WTC11 (cell line): ENCODE data around the gene BCOR. TPM values are rescaled to one million over a fixed set of nuclear protein-coding genes. Genes with fewer than 3 reads are reported as not detected.

Experiments used
- ATAC-seq: fragments of 200-7000 bp; cut with Tn5 transposase; 2 replicates; pipeline ENCODE4 v1.10.0; 2021; ENCODE audit warnings: mild to moderate bottlenecking, moderate library complexity
- CTCF ChIA-PET: fragments of 300-600 bp; sonication (Branson Sonifier 250); formaldehyde crosslinking; loops from one replicate; lab custom pipeline; 2021; ENCODE audit warnings: antibody characterized with exemption; lab: Charles Lee
- POLR2A ChIA-PET: fragments of 350-600 bp; sonication (Branson Sonifier 250); formaldehyde crosslinking; loops from one replicate; lab custom pipeline; 2021; ENCODE audit warnings: antibody characterized with exemption; lab: Charles Lee
- DNase-seq: peaks from one replicate; pipeline ENCODE4 v3.0.0; 2021; ENCODE audit warnings: low spot score
- H3K27ac Mint-ChIP-seq: 2 replicates; pipeline ENCODE4 v1.8.0; 2021; ENCODE audit warnings: mixed read lengths
- H3K27me3 Mint-ChIP-seq: 2 replicates; pipeline ENCODE4 v1.8.0; 2021; ENCODE audit warnings: low read depth, mild to moderate bottlenecking, moderate library complexity, mixed read lengths
- H3K36me3 Mint-ChIP-seq: 2 replicates; pipeline ENCODE4 v1.8.0; 2021; ENCODE audit warnings: mixed read lengths
- H3K4me1 Mint-ChIP-seq: 2 replicates; pipeline ENCODE4 v1.8.0; 2022; ENCODE audit warnings: mixed read lengths
- H3K4me3 Mint-ChIP-seq: 2 replicates; pipeline ENCODE4 v1.8.0; 2021; ENCODE audit warnings: mild to moderate bottlenecking, moderate library complexity, mixed read lengths
- H3K9me3 Mint-ChIP-seq: 2 replicates; pipeline ENCODE4 v1.8.0; 2021; ENCODE audit warnings: mixed read lengths
- CBFB ChIP-seq: sonication (generic); formaldehyde crosslinking; IDR thresholded peaks from 2 replicates; pipeline ENCODE4 v1.8.1; 2022; ENCODE audit warnings: mild to moderate bottlenecking, low read depth, missing genetic modification reagents
- ESRRA ChIP-seq: sonication (generic); formaldehyde crosslinking; IDR thresholded peaks from 2 replicates; pipeline ENCODE4 v1.8.1; 2022; ENCODE audit warnings: mild to moderate bottlenecking, missing genetic modification reagents, borderline replicate concordance
- FOXJ3 ChIP-seq: sonication (generic); formaldehyde crosslinking; IDR thresholded peaks from 2 replicates; pipeline ENCODE4 v1.9.0; 2021; ENCODE audit warnings: missing genetic modification reagents, mild to moderate bottlenecking, borderline replicate concordance
- FOXK1 ChIP-seq: sonication (generic); formaldehyde crosslinking; IDR thresholded peaks from 2 replicates; pipeline ENCODE4 v1.8.0; 2022; ENCODE audit warnings: mild to moderate bottlenecking, moderate library complexity, missing genetic modification reagents
- FOXP4 ChIP-seq: sonication (generic); formaldehyde crosslinking; IDR thresholded peaks from 2 replicates; pipeline ENCODE4 v1.8.0; 2022; ENCODE audit warnings: mild to moderate bottlenecking, missing genetic modification reagents
- IRF2 ChIP-seq: sonication (generic); formaldehyde crosslinking; IDR thresholded peaks from 2 replicates; pipeline ENCODE4 v1.8.0; 2022; ENCODE audit warnings: low read depth, missing genetic modification reagents, borderline replicate concordance
- JUN ChIP-seq: sonication (generic); formaldehyde crosslinking; IDR thresholded peaks from 2 replicates; pipeline ENCODE4 v1.8.0; 2023; ENCODE audit warnings: mild to moderate bottlenecking, missing genetic modification reagents
- NFYB ChIP-seq: sonication (generic); formaldehyde crosslinking; conservative IDR thresholded peaks from 2 replicates; pipeline ENCODE4 v1.8.0; 2022; ENCODE audit warnings: low read depth, missing genetic modification reagents
- PRRX2 ChIP-seq: fragments of 250-450 bp; sonication (Bioruptor Pico); IDR thresholded peaks from 2 replicates; pipeline ENCODE4 v1.8.0; 2021; ENCODE audit warnings: mild to moderate bottlenecking
- RORB ChIP-seq: fragments of 250-450 bp; sonication (Bioruptor Pico); IDR thresholded peaks from 2 replicates; pipeline ENCODE4 v1.9.0; 2021; ENCODE audit warnings: mild to moderate bottlenecking
- SMAD3 ChIP-seq: sonication (generic); formaldehyde crosslinking; IDR thresholded peaks from 2 replicates; pipeline ENCODE4 v1.8.0; 2022; ENCODE audit warnings: missing genetic modification reagents, mild to moderate bottlenecking, borderline replicate concordance
- ZNF121 ChIP-seq: sonication (generic); formaldehyde crosslinking; IDR thresholded peaks from 2 replicates; pipeline ENCODE4 v1.8.0; 2023; ENCODE audit warnings: missing genetic modification reagents
- ZNF138 ChIP-seq: sonication (generic); formaldehyde crosslinking; conservative IDR thresholded peaks from 2 replicates; pipeline ENCODE4 v1.8.1; 2022; ENCODE audit warnings: mild to moderate bottlenecking, moderate library complexity, missing genetic modification reagents
- ZNF219 ChIP-seq: sonication (generic); formaldehyde crosslinking; IDR thresholded peaks from 2 replicates; pipeline ENCODE4 v1.8.0; 2023; ENCODE audit warnings: missing genetic modification reagents, mild to moderate bottlenecking, borderline replicate concordance
- ZNF232 ChIP-seq: sonication (generic); formaldehyde crosslinking; IDR thresholded peaks from 2 replicates; pipeline ENCODE4 v1.8.0; 2022; ENCODE audit warnings: mild to moderate bottlenecking, missing genetic modification reagents
- ZNF423 ChIP-seq: fragments of 250-450 bp; sonication (Bioruptor Pico); IDR thresholded peaks from 2 replicates; pipeline ENCODE4 v2.1.2; 2022; ENCODE audit warnings: mild to moderate bottlenecking, moderate library complexity
- ZNF512 ChIP-seq: sonication (generic); formaldehyde crosslinking; IDR thresholded peaks from 2 replicates; pipeline ENCODE4 v1.8.1; 2022; ENCODE audit warnings: missing genetic modification reagents, borderline replicate concordance
- total RNA-seq: library from RNA; stranded (reverse); gene quantifications from 3 replicates; pipeline ENCODE4 v1.2.3, GENCODE V29; 2021
- TF ChIP-seq, protein P1 (sequence below): sonication (generic); formaldehyde crosslinking; IDR thresholded peaks from 2 replicates; pipeline ENCODE4 v1.8.0; 2023; ENCODE audit warnings: mild to moderate bottlenecking, missing genetic modification reagents
- TF ChIP-seq, protein P2 (sequence below): sonication (generic); formaldehyde crosslinking; conservative IDR thresholded peaks from 2 replicates; pipeline ENCODE4 v1.8.1; 2022; ENCODE audit warnings: mild to moderate bottlenecking, missing genetic modification reagents
- TF ChIP-seq, protein P3 (sequence below): sonication (generic); formaldehyde crosslinking; IDR thresholded peaks from 2 replicates; pipeline ENCODE4 v1.8.1; 2023; ENCODE audit warnings: mild to moderate bottlenecking, missing genetic modification reagents
- TF ChIP-seq, protein P4 (sequence below): fragments of 250-450 bp; sonication (Bioruptor Pico); IDR thresholded peaks from 2 replicates; pipeline ENCODE4 v2.1.2; 2022; ENCODE audit warnings: mild to moderate bottlenecking, moderate library complexity
- TF ChIP-seq, protein P5 (sequence below): sonication (generic); formaldehyde crosslinking; IDR thresholded peaks from 2 replicates; pipeline ENCODE4 v1.8.0; 2023; ENCODE audit warnings: missing genetic modification reagents, mild to moderate bottlenecking, borderline replicate concordance

The BCOR gene
- total RNA-seq, 1 experiment from 2014 or later = 44.5 TPM

DNA sequence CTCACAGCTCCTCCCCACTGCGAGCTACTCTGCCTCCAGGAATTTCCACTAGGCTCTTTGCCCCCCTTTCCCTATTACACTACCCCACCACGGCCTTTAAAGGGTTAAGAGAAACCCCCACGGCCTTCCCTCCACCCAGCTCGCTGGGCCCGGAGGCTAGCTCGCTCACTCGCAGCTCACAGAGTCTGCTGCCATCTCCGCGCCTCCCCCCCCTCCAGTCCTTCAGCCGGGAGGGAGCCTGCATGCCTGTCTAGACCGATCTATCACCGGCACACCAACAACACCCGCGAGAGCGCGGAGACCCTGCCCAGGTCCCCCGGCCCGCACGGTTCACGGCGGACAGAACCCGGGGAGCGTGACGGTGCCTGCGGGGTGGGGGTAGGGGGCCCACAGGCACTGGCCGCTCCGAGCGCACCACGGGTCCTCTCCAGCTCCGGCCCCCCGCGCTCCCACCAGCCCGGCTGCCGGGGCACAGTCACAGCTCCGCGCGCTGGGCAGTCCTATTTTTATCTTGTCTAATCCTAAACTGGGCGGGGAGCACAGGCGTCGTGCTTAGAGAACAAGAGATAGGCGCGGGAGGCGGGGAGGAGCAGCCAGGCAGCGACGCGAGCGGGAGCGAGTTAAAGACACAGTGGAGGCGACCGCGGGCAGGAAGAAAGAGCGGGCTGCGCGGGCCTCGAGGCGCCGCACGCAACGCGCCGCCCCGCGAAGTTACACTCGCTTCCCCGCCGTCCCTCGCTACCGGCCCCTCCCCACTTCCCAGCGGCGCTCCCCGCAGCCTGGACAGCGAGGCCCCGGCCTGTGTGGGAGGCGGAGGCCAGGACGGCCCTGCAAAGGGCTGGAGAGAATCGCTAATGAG is 3.5 kb downstream of the BCOR start (continued):
- TF ChIP-seq, protein P1, sequence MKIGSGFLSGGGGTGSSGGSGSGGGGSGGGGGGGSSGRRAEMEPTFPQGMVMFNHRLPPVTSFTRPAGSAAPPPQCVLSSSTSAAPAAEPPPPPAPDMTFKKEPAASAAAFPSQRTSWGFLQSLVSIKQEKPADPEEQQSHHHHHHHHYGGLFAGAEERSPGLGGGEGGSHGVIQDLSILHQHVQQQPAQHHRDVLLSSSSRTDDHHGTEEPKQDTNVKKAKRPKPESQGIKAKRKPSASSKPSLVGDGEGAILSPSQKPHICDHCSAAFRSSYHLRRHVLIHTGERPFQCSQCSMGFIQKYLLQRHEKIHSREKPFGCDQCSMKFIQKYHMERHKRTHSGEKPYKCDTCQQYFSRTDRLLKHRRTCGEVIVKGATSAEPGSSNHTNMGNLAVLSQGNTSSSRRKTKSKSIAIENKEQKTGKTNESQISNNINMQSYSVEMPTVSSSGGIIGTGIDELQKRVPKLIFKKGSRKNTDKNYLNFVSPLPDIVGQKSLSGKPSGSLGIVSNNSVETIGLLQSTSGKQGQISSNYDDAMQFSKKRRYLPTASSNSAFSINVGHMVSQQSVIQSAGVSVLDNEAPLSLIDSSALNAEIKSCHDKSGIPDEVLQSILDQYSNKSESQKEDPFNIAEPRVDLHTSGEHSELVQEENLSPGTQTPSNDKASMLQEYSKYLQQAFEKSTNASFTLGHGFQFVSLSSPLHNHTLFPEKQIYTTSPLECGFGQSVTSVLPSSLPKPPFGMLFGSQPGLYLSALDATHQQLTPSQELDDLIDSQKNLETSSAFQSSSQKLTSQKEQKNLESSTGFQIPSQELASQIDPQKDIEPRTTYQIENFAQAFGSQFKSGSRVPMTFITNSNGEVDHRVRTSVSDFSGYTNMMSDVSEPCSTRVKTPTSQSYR (CRISPR knock-in tag) = no peak
- no peak for TF ChIP-seq ZNF512 (CRISPR knock-in tag)
- no peak for TF ChIP-seq ZNF138 (CRISPR knock-in tag)
- no peak for TF ChIP-seq FOXP4 (CRISPR knock-in tag)
- TF ChIP-seq, protein P2, sequence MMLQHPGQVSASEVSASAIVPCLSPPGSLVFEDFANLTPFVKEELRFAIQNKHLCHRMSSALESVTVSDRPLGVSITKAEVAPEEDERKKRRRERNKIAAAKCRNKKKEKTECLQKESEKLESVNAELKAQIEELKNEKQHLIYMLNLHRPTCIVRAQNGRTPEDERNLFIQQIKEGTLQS = no peak

DNA sequence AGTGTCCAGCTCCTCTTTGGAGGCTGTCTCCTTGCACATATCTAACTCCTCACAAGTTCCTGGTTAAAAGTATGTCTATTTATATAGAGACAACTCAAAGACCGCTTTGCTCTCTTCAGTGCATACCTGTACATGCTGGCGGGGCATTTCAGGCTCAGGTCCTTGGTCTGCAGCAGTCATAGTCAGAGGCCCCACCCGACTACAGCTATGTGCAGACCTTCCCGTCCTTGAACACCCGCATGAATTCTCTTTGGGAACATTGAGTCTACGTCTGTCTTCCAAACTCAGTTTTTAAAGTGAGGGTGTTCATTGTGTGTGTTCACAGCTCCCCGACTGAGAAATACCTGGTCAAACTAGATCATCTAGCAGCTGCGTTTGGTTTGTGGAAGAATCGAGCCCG is 4.2 kb downstream of the BCOR start:
- CTCF ChIA-PET = interaction anchor here (0.7 to 1.3 kb wide), 2 partner anchors 14 to 54 kb away, joined by 3 read pairs; no protein-coding TSS in a partner anchor
- Mint-ChIP-seq H3K4me1 (peaks cover 26% of the 10 kb centered on the region), H3K4me3 (peak overlapping the region; percentile 90), H3K9me3 (no peaks in the 10 kb centered on the region), H3K36me3 (peaks cover 8% of the 10 kb centered on the region; the same call in 1 of the 2 replicates), H3K27ac (peak overlapping the region; percentile 98), H3K27me3 (peaks cover 3% of the 10 kb centered on the region; the same call in 1 of the 2 replicates)
- ATAC-seq = no peak
- no peak for DNase-seq
- POLR2A ChIA-PET = interaction anchor here (0.7 to 4.9 kb wide), 2 partner anchors 8 to 12 kb away, joined by 3 to 17 read pairs; no protein-coding TSS in a partner anchor
- no peak for TF ChIP-seq ZNF219 (CRISPR knock-in tag)
- TF ChIP-seq, protein P3, sequence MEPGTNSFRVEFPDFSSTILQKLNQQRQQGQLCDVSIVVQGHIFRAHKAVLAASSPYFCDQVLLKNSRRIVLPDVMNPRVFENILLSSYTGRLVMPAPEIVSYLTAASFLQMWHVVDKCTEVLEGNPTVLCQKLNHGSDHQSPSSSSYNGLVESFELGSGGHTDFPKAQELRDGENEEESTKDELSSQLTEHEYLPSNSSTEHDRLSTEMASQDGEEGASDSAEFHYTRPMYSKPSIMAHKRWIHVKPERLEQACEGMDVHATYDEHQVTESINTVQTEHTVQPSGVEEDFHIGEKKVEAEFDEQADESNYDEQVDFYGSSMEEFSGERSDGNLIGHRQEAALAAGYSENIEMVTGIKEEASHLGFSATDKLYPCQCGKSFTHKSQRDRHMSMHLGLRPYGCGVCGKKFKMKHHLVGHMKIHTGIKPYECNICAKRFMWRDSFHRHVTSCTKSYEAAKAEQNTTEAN = no peak
- TF ChIP-seq FOXJ3 = no peak
- TF ChIP-seq JUN (CRISPR knock-in tag) = no peak
- TF ChIP-seq ESRRA (CRISPR knock-in tag) = no peak
- TF ChIP-seq SMAD3 = no peak
- TF ChIP-seq PRRX2 (CRISPR knock-in tag) = no peak
- TF ChIP-seq CBFB (CRISPR knock-in tag) = no peak
- TF ChIP-seq IRF2 (CRISPR knock-in tag) = no peak
- TF ChIP-seq ZNF232 (CRISPR knock-in tag) = no peak
- no peak for TF ChIP-seq ZNF121 (CRISPR knock-in tag)
- no peak for TF ChIP-seq ZNF423 (CRISPR knock-in tag)
- TF ChIP-seq, protein P4, sequence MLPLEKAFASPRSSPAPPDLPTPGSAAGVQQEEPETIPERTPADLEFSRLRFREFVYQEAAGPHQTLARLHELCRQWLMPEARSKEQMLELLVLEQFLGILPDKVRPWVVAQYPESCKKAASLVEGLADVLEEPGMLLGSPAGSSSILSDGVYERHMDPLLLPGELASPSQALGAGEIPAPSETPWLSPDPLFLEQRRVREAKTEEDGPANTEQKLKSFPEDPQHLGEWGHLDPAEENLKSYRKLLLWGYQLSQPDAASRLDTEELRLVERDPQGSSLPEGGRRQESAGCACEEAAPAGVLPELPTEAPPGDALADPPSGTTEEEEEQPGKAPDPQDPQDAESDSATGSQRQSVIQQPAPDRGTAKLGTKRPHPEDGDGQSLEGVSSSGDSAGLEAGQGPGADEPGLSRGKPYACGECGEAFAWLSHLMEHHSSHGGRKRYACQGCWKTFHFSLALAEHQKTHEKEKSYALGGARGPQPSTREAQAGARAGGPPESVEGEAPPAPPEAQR (CRISPR knock-in tag) = no peak
- TF ChIP-seq, protein P5, sequence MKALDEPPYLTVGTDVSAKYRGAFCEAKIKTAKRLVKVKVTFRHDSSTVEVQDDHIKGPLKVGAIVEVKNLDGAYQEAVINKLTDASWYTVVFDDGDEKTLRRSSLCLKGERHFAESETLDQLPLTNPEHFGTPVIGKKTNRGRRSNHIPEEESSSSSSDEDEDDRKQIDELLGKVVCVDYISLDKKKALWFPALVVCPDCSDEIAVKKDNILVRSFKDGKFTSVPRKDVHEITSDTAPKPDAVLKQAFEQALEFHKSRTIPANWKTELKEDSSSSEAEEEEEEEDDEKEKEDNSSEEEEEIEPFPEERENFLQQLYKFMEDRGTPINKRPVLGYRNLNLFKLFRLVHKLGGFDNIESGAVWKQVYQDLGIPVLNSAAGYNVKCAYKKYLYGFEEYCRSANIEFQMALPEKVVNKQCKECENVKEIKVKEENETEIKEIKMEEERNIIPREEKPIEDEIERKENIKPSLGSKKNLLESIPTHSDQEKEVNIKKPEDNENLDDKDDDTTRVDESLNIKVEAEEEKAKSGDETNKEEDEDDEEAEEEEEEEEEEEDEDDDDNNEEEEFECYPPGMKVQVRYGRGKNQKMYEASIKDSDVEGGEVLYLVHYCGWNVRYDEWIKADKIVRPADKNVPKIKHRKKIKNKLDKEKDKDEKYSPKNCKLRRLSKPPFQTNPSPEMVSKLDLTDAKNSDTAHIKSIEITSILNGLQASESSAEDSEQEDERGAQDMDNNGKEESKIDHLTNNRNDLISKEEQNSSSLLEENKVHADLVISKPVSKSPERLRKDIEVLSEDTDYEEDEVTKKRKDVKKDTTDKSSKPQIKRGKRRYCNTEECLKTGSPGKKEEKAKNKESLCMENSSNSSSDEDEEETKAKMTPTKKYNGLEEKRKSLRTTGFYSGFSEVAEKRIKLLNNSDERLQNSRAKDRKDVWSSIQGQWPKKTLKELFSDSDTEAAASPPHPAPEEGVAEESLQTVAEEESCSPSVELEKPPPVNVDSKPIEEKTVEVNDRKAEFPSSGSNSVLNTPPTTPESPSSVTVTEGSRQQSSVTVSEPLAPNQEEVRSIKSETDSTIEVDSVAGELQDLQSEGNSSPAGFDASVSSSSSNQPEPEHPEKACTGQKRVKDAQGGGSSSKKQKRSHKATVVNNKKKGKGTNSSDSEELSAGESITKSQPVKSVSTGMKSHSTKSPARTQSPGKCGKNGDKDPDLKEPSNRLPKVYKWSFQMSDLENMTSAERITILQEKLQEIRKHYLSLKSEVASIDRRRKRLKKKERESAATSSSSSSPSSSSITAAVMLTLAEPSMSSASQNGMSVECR (CRISPR knock-in tag) = no peak
- TF ChIP-seq FOXK1 (CRISPR knock-in tag) = no peak
- no peak for TF ChIP-seq RORB (CRISPR knock-in tag)
- TF ChIP-seq NFYB (CRISPR knock-in tag) = no peak
